PC-3 (cell line): ENCODE measurements around the gene PHF21B. TPM values are rescaled to one million over a fixed set of nuclear protein-coding genes. Genes with fewer than 3 reads are reported as not detected.

Experiments
- ATAC-seq: fragments of 200-7000 bp; cut with Tn5 transposase; 2 replicates; pipeline ENCODE4 v1.9.1; 2020; ENCODE audit warnings: mild to moderate bottlenecking, moderate library complexity
- BruUV-seq: library from RNA; stranded (reverse); fragments of 400-500 nt; replicated peaks from 2 replicates; lab custom pipeline; 2021; lab: Mats Ljungman, UMichigan
- CTCF ChIA-PET: fragments of 300-600 bp; sonication (Branson Sonifier 250); formaldehyde crosslinking; loops from one replicate; lab custom pipeline; 2022; ENCODE audit warnings: antibody characterized with exemption; lab: Charles Lee
- POLR2A ChIA-PET: fragments of 300-600 bp; sonication (Branson Sonifier 250); formaldehyde crosslinking; loops from one replicate; lab custom pipeline; 2022; ENCODE audit warnings: antibody characterized with exemption; ENCODE audit not compliant: unreplicated experiment; lab: Charles Lee
- DNase-seq: peaks from one replicate; pipeline ENCODE4 v3.0.0-alpha.2; 2015
- H2AFZ ChIP-seq: fragments of 300-600 bp; sonication (generic); 2 replicates; pipeline ENCODE4 v1.6.0; 2016; ENCODE audit warnings: antibody characterized with exemption, low read length
- H3F3A ChIP-seq: fragments of 300-600 bp; sonication (generic); one replicate; pipeline ENCODE4 v1.6.0; 2017; ENCODE audit warnings: antibody characterized with exemption, low read length, control low read depth, mild to moderate bottlenecking; ENCODE audit not compliant: unreplicated experiment
- H3K27ac ChIP-seq: fragments of 300-600 bp; sonication (generic); 2 replicates; pipeline ENCODE4 v1.5.1; 2016; ENCODE audit warnings: mild to moderate bottlenecking, low read length
- H3K27me3 ChIP-seq: fragments of 300-600 bp; sonication (generic); 2 replicates; pipeline ENCODE4 v1.6.1; 2016; ENCODE audit warnings: low read length, mixed read lengths
- H3K36me3 ChIP-seq: fragments of 300-600 bp; sonication (generic); 2 replicates; pipeline ENCODE4 v1.6.1; 2016; ENCODE audit warnings: low read depth, mixed run types, low read length, mixed read lengths
- H3K4me1 ChIP-seq: fragments of 300-600 bp; sonication (generic); 2 replicates; pipeline ENCODE4 v1.5.1; 2016; ENCODE audit warnings: low read length; ENCODE audit not compliant: insufficient read depth
- H3K4me2 ChIP-seq: fragments of 300-600 bp; sonication (generic); 2 replicates; pipeline ENCODE4 v1.6.0; 2016; ENCODE audit warnings: low read length
- H3K4me3 ChIP-seq: fragments of 300-600 bp; sonication (generic); 2 replicates; pipeline ENCODE4 v1.5.1; 2016; ENCODE audit warnings: mild to moderate bottlenecking, low read length, mixed read lengths
- H3K79me2 ChIP-seq: fragments of 300-600 bp; sonication (generic); 2 replicates; pipeline ENCODE4 v1.6.1; 2017; ENCODE audit warnings: low read length, mixed read lengths
- H3K9ac ChIP-seq: fragments of 300-600 bp; sonication (generic); 2 replicates; pipeline ENCODE4 v1.6.0; 2016; ENCODE audit warnings: mild to moderate bottlenecking, low read length
- H3K9me2 ChIP-seq: fragments of 300-600 bp; sonication (generic); replicated peaks from 2 replicates; pipeline ENCODE4 v1.6.1; 2016; ENCODE audit warnings: mixed run types, low read length, mixed read lengths
- H3K9me3 ChIP-seq: fragments of 300-600 bp; sonication (generic); 2 replicates; pipeline ENCODE4 v1.6.1; 2016; ENCODE audit warnings: low read length, mixed read lengths
- H4K20me1 ChIP-seq: fragments of 300-600 bp; sonication (generic); 2 replicates; pipeline ENCODE4 v1.6.1; 2016; ENCODE audit warnings: low read length, mixed read lengths
- CTCF ChIP-seq: fragments of 300-600 bp; sonication (generic); conservative IDR thresholded peaks from 2 replicates; pipeline ENCODE4 v1.5.1; 2017; ENCODE audit warnings: antibody characterized with exemption, low read depth, mild to moderate bottlenecking, low read length
- EZH2 ChIP-seq: fragments of 300-600 bp; sonication (generic); IDR thresholded peaks from one replicate; pipeline ENCODE4 v1.6.1; 2017; ENCODE audit warnings: antibody characterized with exemption, mild to moderate bottlenecking, low read length; ENCODE audit not compliant: unreplicated experiment
- EZH2phosphoT487 ChIP-seq: fragments of 300-600 bp; sonication (generic); IDR thresholded peaks from 2 replicates; pipeline ENCODE4 v1.6.1; 2018; ENCODE audit warnings: mild to moderate bottlenecking, antibody characterized with exemption, low read length, borderline replicate concordance
- intact Hi-C: fragments of 100-400 bp; cut with micrococcal nuclease; formaldehyde crosslinking; loops from 2 replicates; pipeline ENCODE4 v1.9.0; 2023
- total RNA-seq: library from RNA; depleted of rRNA; stranded (reverse); fragments of >200 nt; gene quantifications from 2 replicates; pipeline ENCODE4 v1.2.3, GENCODE V29; 2014

The PHF21B gene
- total RNA-seq, 1 experiment from 2014 or later, result not detected

- Histone ChIP-seq H2AFZ (no peak overlapping the region), H3K36me3 (no peaks in the 10 kb centered on the region), H3K27ac (no peak overlapping the region), H3K4me2 (no peak overlapping the region), H3K27me3 (no peaks in the 10 kb centered on the region), H3K9me2 (no peaks in the 10 kb centered on the region), H3K4me3 (no peak overlapping the region), H3F3A (no peaks in the 10 kb centered on the region), H3K79me2 (no peaks in the 10 kb centered on the region), H3K4me1 (no peaks in the 10 kb centered on the region), H3K9me3 (no peaks in the 10 kb centered on the region), H3K9ac (no peak overlapping the region), H4K20me1 (no peaks in the 10 kb centered on the region)
- no TSS peak for BruUV-seq
- DNase-seq (no peak), ATAC-seq (no peak)
- intact Hi-C loops, result no loop called here
- ChIA-PET POLR2A (no interaction called here), CTCF (no interaction called here)
- TF ChIP-seq CTCF (no peak), EZH2phosphoT487 (no peak), EZH2 (no peak)
These were observed 162.4 kb downstream of the PHF21B start for GRCh38 chr22:44847380-44847779.

DNA sequence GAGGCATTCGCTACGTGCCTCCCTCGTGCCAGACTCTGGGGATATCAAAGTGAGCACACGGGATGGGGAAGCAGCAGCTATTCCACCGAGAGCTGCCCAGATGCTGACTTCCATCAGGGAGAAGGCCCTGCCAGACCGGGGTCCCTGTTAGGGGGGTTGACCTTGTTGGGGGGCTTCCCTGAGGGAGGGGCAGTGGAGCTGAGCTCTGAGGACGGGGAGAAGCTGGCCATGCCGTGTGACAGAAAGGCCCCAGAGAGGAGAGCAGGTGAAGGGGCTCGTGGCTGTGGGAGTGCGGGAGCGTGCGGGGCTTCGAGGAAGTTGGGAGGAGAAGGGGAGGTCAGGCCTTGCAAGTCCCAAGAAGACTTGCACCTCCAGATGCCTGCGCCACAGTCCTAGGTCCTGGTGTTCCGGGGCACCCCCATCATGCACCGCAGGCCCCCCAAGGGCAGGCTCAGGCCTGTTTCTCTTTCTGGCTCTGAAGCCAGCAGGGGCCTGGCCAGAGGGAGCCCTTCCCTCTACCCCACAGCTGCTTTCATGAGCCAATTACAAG is 163.0 kb downstream of the PHF21B start:
- DNase-seq (no peak), ATAC-seq (no peak)
- intact Hi-C loops, result no loop called here
- Histone ChIP-seq H3K9ac (no peak overlapping the region), H3F3A (no peaks in the 10 kb centered on the region), H3K79me2 (no peaks in the 10 kb centered on the region), H3K27ac (no peak overlapping the region), H4K20me1 (no peaks in the 10 kb centered on the region), H3K9me2 (no peaks in the 10 kb centered on the region), H3K4me3 (no peak overlapping the region), H2AFZ (no peak overlapping the region), H3K9me3 (no peaks in the 10 kb centered on the region), H3K4me1 (no peaks in the 10 kb centered on the region), H3K27me3 (no peaks in the 10 kb centered on the region), H3K36me3 (no peaks in the 10 kb centered on the region), H3K4me2 (no peak overlapping the region)
- ChIA-PET CTCF (interaction anchor here (0.6 kb wide), 1 partner anchor 145 kb away, joined by 3 read pairs; no protein-coding TSS in a partner anchor), POLR2A (no interaction called here)
- no TSS peak for BruUV-seq
- TF ChIP-seq EZH2, result no peak
- no peak for TF ChIP-seq CTCF
- TF ChIP-seq EZH2phosphoT487, result no peak
